ENCODE data around the gene RAPGEF6.

- TF ChIP-seq EZH2phosphoT487 (IDR thresholded peaks at IDR 0.05; ENCODE audit: insufficient read depth, low read depth) (no peak), EZH2 (IDR thresholded peaks at IDR 0.05; ENCODE audit: insufficient read depth, poor library complexity, severe bottlenecking) (no peak)
Observed at GRCh38 chr5:131534974-131535373, 100.1 kb downstream of the RAPGEF6 start.

Data from GM23248 (cell line).